HCT116 (cell line): Measurements from ENCODE around the gene GPR157. TPM values are rescaled to one million over a fixed set of nuclear protein-coding genes. Genes with fewer than 3 reads are reported as not detected.

Experiments
- ATAC-seq: fragments of 200-7000 bp; cut with Tn5 transposase; 2 replicates; pipeline ENCODE4 v1.9.1; 2020; ENCODE audit warnings: mild to moderate bottlenecking, moderate library complexity
- BruUV-seq: library from RNA; stranded (reverse); fragments of 400-500 nt; replicated peaks from 2 replicates; lab custom pipeline; 2021; lab: Mats Ljungman, UMichigan
- CTCF ChIA-PET: fragments of 300-600 bp; sonication (Branson Sonifier 250); formaldehyde crosslinking; loops from one replicate; lab custom pipeline; 2021; ENCODE audit warnings: antibody characterized with exemption; lab: Charles Lee
- POLR2A ChIA-PET: fragments of 300-600, 350-600 bp; sonication (Branson Sonifier 250); formaldehyde crosslinking; loops from one replicate; lab custom pipeline; 2021; ENCODE audit warnings: antibody characterized with exemption; lab: Charles Lee
- RAD21 ChIA-PET, 2 experiments: fragments of 300-600 bp; sonication (Branson Sonifier 250); formaldehyde crosslinking; loops; one replicate each; lab custom pipeline; 2023; ENCODE audit warnings: low total read pairs in 2 of 2; ENCODE audit not compliant: uncharacterized antibody in 2 of 2, unreplicated experiment in 2 of 2, low non-redundant PET in 1 of 2; lab: Charles Lee
- DNase-seq: peaks from one replicate; pipeline ENCODE4 v3.0.0-alpha.2; 2010; ENCODE audit warnings: low read depth, low spot score
- H2AFZ ChIP-seq: fragments of 200-600 bp; shearing (Covaris generic), sonication (generic); 2 replicates; pipeline ENCODE4 v1.6.1; 2017; ENCODE audit warnings: low read depth, mixed run types, mixed read lengths, antibody characterized with exemption, low read length; ENCODE audit not compliant: poor library complexity, severe bottlenecking
- H3K27ac ChIP-seq: 2 replicates; pipeline ENCODE4 v1.5.1; 2012; ENCODE audit warnings: low read depth, low read length
- H3K27me3 ChIP-seq: fragments of 200-600 bp; sonication (generic); 2 replicates; pipeline ENCODE4 v1.6.1; 2016; ENCODE audit warnings: mixed run types, low read length, mixed read lengths; ENCODE audit not compliant: insufficient read depth
- H3K36me3 ChIP-seq, 2 experiments: fragments of 200-500 bp in 1 of 2; fragments of 200-600 bp in 1 of 2; sonication (Bioruptor generic) in 1 of 2; sonication (generic) in 1 of 2; 2 replicates each; pipeline versions ENCODE4 v1.5.1 to v1.6.1; 2014 to 2016; ENCODE audit warnings: low read length in 2 of 2, inconsistent platforms in 1 of 2, mixed read lengths in 1 of 2, mixed run types in 1 of 2; ENCODE audit not compliant: insufficient read depth in 2 of 2, control insufficient read depth in 1 of 2
- H3K4me1 ChIP-seq, 2 experiments: fragments of 200-600 bp in 1 of 2; sonication (generic) in 1 of 2; 2 replicates each; pipeline versions ENCODE4 v1.5.1 to v1.6.1; 2012 to 2017; ENCODE audit warnings: low read length in 2 of 2, inconsistent platforms in 1 of 2, mild to moderate bottlenecking in 1 of 2, mixed read lengths in 1 of 2, mixed run types in 1 of 2, moderate library complexity in 1 of 2; ENCODE audit not compliant: insufficient read depth in 2 of 2, control insufficient read depth in 1 of 2
- H3K4me2 ChIP-seq: fragments of 200-600 bp; sonication (generic); 2 replicates; pipeline ENCODE4 v1.6.1; 2017; ENCODE audit warnings: mixed run types, low read length, mixed read lengths
- H3K4me3 ChIP-seq, 2 experiments: fragments of 200-600 bp in 1 of 2; sonication (generic) in 1 of 2; replicated peaks in 1 of 2; 2 replicates each; pipeline ENCODE4 v1.5.1; 2011 to 2016; ENCODE audit warnings: low read length in 2 of 2, control low read depth in 1 of 2, low read depth in 1 of 2, mild to moderate bottlenecking in 1 of 2, mixed read lengths in 1 of 2, mixed run types in 1 of 2
- H3K79me2 ChIP-seq: fragments of 200-600 bp; sonication (generic); 2 replicates; pipeline ENCODE4 v1.6.1; 2017; ENCODE audit warnings: mild to moderate bottlenecking, mixed run types, low read length, moderate library complexity, mixed read lengths; ENCODE audit not compliant: insufficient read depth
- H3K9ac ChIP-seq: fragments of 200-600 bp; sonication (generic); 2 replicates; pipeline ENCODE4 v1.6.1; 2016; ENCODE audit warnings: low read length, mixed read lengths
- H3K9me2 ChIP-seq: fragments of 200-600 bp; sonication (generic), shearing (Covaris generic); 2 replicates; pipeline ENCODE4 v1.6.1; 2017; ENCODE audit warnings: mixed run types, mild to moderate bottlenecking, moderate library complexity; ENCODE audit not compliant: insufficient read depth
- H3K9me3 ChIP-seq, 2 experiments: fragments of 200-500 bp in 1 of 2; fragments of 200-600 bp in 1 of 2; sonication (Bioruptor generic) in 1 of 2; sonication (generic) in 1 of 2; 2 replicates each; pipeline ENCODE4 v1.6.1; 2014 to 2017; ENCODE audit warnings: low read length in 2 of 2, mixed read lengths in 2 of 2, inconsistent platforms in 1 of 2, low read depth in 1 of 2, mild to moderate bottlenecking in 1 of 2, mixed run types in 1 of 2, moderate library complexity in 1 of 2; ENCODE audit not compliant: control insufficient read depth in 1 of 2, insufficient read depth in 1 of 2
- H4K20me1 ChIP-seq: fragments of 200-600 bp; sonication (generic), shearing (Covaris generic); 2 replicates; pipeline ENCODE4 v1.6.1; 2017; ENCODE audit warnings: mixed run types, mild to moderate bottlenecking, moderate library complexity; ENCODE audit not compliant: insufficient read depth
- CBX3 ChIP-seq: IDR thresholded peaks from 2 replicates; pipeline ENCODE4 v1.6.1; 2012; ENCODE audit warnings: low read depth
- CEBPB ChIP-seq: IDR thresholded peaks from 2 replicates; pipeline ENCODE4 v1.6.1; 2012; ENCODE audit warnings: low read depth
- EGR1 ChIP-seq: IDR thresholded peaks from 2 replicates; pipeline ENCODE4 v1.6.1; 2012; ENCODE audit warnings: low read depth
- ELF1 ChIP-seq: IDR thresholded peaks from 2 replicates; pipeline ENCODE4 v1.6.1; 2012; ENCODE audit warnings: low read depth, borderline replicate concordance
- EZH2phosphoT487 ChIP-seq: fragments of 200-600 bp; IDR thresholded peaks from 2 replicates; pipeline ENCODE4 v1.6.1; 2018; ENCODE audit warnings: antibody characterized with exemption, borderline replicate concordance
- FOSL1 ChIP-seq: IDR thresholded peaks from 2 replicates; pipeline ENCODE4 v1.6.1; 2012; ENCODE audit warnings: low read depth
- POLR2A ChIP-seq: IDR thresholded peaks from 2 replicates; pipeline ENCODE4 v1.7.0; 2011; ENCODE audit warnings: borderline replicate concordance; ENCODE audit not compliant: insufficient read depth, insufficient read length; ENCODE audit errors: extremely low read depth
- POLR2AphosphoS5 ChIP-seq: IDR thresholded peaks from 2 replicates; pipeline ENCODE4 v1.6.1; 2011; ENCODE audit warnings: mild to moderate bottlenecking, low read depth, low read length, moderate library complexity
- RAD21 ChIP-seq: IDR thresholded peaks from 2 replicates; pipeline ENCODE4 v1.6.1; 2012; ENCODE audit warnings: low read depth, mild to moderate bottlenecking
- SIN3A ChIP-seq: IDR thresholded peaks from 2 replicates; pipeline ENCODE4 v1.6.1; 2012; ENCODE audit warnings: low read depth
- SP1 ChIP-seq: IDR thresholded peaks from 2 replicates; pipeline ENCODE4 v1.6.1; 2012; ENCODE audit warnings: low read depth
- SRF ChIP-seq: IDR thresholded peaks from 2 replicates; pipeline ENCODE4 v1.6.1; 2012; ENCODE audit warnings: low read depth
- TCF7L2 ChIP-seq: IDR thresholded peaks from 2 replicates; pipeline ENCODE4 v1.7.0; 2011; ENCODE audit warnings: borderline replicate concordance, inconsistent platforms; ENCODE audit not compliant: insufficient read depth, insufficient read length; ENCODE audit errors: extremely low read depth
- intact Hi-C: fragments of 100-400 bp; cut with micrococcal nuclease; formaldehyde crosslinking; loops from 2 replicates; pipeline ENCODE4 v1.10.0; 2022
- total RNA-seq: library from RNA; stranded (reverse); gene quantifications from one replicate; pipeline ENCODE4 v1.2.1, GENCODE V29; 2021; ENCODE audit not compliant: unreplicated experiment
- TF ChIP-seq, protein P1 (sequence below): IDR thresholded peaks from 2 replicates; pipeline ENCODE4 v1.6.1; 2012; ENCODE audit warnings: low read depth

Gene GPR157
- total RNA-seq, 1 experiment from 2014 or later, result 7.7 TPM

DNA sequence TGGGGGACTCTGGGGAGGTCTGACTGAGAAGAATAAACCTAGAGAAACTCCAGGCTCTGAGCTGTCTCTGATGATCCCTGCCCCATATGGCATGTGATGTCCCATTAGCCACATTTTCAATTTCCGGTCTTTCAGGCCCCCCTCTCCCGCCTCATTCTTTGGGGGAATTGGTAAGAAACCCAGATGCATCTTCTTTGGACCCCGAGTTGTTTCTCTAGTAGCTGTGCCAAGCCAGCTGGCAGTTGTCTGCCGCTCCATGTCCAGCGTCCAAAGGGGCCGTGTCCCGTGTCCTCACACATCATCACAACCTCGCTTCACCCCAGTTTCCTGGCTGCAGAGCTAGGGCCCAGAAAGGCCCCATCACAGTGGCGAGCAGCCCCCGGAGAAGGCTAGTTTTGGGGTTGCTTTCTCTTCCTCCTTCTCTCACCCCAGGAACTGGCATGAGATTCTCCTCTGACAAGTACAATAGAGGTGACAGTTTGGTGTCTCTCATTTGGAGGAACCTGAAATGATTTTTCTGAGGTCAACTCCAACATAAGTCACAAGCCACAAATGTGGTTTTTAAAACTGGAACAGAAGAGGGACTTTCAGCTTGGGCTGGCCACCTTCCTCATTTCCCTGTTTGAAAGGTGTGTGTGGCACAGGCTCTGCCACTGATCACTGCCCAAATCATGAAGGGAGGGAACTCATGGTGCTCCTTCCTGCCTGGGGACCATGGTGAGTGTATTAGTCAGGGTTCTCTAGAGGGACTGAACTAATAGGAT, 6.4 kb upstream of the GPR157 start:
- no peak overlapping the region for H2AFZ ChIP-seq
- H3K79me2 ChIP-seq, result no peaks in the 10 kb centered on the region
- H3K36me3 ChIP-seq, result no peaks in the 10 kb centered on the region
- H3K4me1 ChIP-seq, result peaks cover 0 to under 1% of the 10 kb centered on the region in 2 experiments; a peak in 2 of 4 replicates
- H3K4me3 ChIP-seq, result no peak overlapping the region
- BruUV-seq, result no TSS peak
- ChIA-PET POLR2A (no interaction called here), RAD21 (no interaction called here), CTCF (interaction anchor here (0.6 to 1.6 kb wide), 2 partner anchors 21 to 25 kb away, joined by 3 to 4 read pairs; no protein-coding TSS in a partner anchor)
- H3K9ac ChIP-seq, result no peak overlapping the region
- H3K9me3 ChIP-seq, result no peaks in the 10 kb centered on the region
- intact Hi-C loops, result no loop called here
- no peak overlapping the region for H3K27ac ChIP-seq
- no peak overlapping the region for H3K4me2 ChIP-seq
- ATAC-seq, result no peak
- H3K27me3 ChIP-seq, result no peaks in the 10 kb centered on the region; the same call in 1 of the 2 replicates
- no peaks in the 10 kb centered on the region for H4K20me1 ChIP-seq
- no peak for DNase-seq
- TF ChIP-seq FOSL1 (no peak), EGR1 (no peak), CBX3 (no peak), SRF (no peak), POLR2AphosphoS5 (no peak), TCF7L2 (no peak), RAD21 (no peak), CEBPB (no peak), EZH2phosphoT487 (no peak), POLR2A (no peak), SIN3A (no peak), ELF1 (no peak), SP1 (no peak)
- TF ChIP-seq, protein P1, sequence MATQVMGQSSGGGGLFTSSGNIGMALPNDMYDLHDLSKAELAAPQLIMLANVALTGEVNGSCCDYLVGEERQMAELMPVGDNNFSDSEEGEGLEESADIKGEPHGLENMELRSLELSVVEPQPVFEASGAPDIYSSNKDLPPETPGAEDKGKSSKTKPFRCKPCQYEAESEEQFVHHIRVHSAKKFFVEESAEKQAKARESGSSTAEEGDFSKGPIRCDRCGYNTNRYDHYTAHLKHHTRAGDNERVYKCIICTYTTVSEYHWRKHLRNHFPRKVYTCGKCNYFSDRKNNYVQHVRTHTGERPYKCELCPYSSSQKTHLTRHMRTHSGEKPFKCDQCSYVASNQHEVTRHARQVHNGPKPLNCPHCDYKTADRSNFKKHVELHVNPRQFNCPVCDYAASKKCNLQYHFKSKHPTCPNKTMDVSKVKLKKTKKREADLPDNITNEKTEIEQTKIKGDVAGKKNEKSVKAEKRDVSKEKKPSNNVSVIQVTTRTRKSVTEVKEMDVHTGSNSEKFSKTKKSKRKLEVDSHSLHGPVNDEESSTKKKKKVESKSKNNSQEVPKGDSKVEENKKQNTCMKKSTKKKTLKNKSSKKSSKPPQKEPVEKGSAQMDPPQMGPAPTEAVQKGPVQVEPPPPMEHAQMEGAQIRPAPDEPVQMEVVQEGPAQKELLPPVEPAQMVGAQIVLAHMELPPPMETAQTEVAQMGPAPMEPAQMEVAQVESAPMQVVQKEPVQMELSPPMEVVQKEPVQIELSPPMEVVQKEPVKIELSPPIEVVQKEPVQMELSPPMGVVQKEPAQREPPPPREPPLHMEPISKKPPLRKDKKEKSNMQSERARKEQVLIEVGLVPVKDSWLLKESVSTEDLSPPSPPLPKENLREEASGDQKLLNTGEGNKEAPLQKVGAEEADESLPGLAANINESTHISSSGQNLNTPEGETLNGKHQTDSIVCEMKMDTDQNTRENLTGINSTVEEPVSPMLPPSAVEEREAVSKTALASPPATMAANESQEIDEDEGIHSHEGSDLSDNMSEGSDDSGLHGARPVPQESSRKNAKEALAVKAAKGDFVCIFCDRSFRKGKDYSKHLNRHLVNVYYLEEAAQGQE, result no peak
- TF ChIP-seq, all 23 proteins: peak for 0
- H3K9me2 ChIP-seq, result no peaks in the 10 kb centered on the region
